ENCODE results near the gene PIGA. TPM values are rescaled to one million over a fixed set of nuclear protein-coding genes. Genes with fewer than 3 reads are reported as not detected.

The PIGA gene
- total RNA-seq, 1 experiment from 2014 or later: 13.9 TPM

DNA sequence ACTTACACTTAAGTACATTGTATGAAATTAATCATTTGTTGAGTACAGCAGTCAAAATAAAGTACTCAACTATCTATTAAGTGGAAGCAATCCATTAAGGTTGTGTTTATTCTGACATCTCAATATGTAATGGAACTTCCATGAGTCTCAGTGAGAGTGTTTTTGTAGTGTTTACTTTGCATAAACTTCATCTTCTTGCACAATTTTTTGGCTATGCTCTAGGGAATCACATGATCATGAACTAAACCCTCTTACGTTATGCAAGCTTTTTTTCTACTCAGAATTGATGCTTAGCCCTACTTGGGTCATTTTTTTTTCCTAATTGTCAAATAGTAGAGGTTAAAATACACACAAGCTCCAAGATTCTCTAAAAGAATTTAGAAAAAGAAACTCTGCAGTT lies 21.1 kb upstream of the PIGA start:
- Histone ChIP-seq H2BK12ac (ENCODE audit: insufficient read length, low read depth, low read length) (no peak overlapping the region), H3K56ac (ENCODE audit: insufficient read length, low read depth, low read length) (no peak overlapping the region), H3K27me3 (ENCODE audit: insufficient read depth, low read length) (no peaks in the 10 kb centered on the region), H3K4me2 (ENCODE audit: insufficient read depth, insufficient read length, low read length) (no peak overlapping the region), H3T11ph (ENCODE audit: low read length) (no peak overlapping the region), H2AK5ac (ENCODE audit: insufficient read length, low read length) (no peak overlapping the region), H3K27ac (ENCODE audit: insufficient read length, low read depth, low read length) (no peak overlapping the region), H2AFZ (ENCODE audit: low read length) (no peak overlapping the region), H2BK5ac (ENCODE audit: insufficient read length, low read length) (no peak overlapping the region), H2BK120ac (ENCODE audit: low read depth, low read length, poor library complexity, severe bottlenecking) (no peak overlapping the region), H3K9ac (ENCODE audit: extremely low read depth, insufficient read length, low read length) (no peak overlapping the region), H4K5ac (ENCODE audit: insufficient read length, low read depth, low read length) (no peak overlapping the region), H3K4me1 (ENCODE audit: insufficient read depth, low read length) (no peaks in the 10 kb centered on the region), H2BK20ac (ENCODE audit: low read depth, low read length, poor library complexity, severe bottlenecking) (no peak overlapping the region), H2BK15ac (ENCODE audit: low read depth, low read length) (no peak overlapping the region), H3K23me2 (ENCODE audit: insufficient read length, low read depth, low read length, poor library complexity, severe bottlenecking) (no peaks in the 10 kb centered on the region), H4K20me1 (ENCODE audit: control insufficient read depth, insufficient read depth, insufficient read length) (no peaks in the 10 kb centered on the region), H3K79me2 (ENCODE audit: insufficient read depth, low read length) (no peaks in the 10 kb centered on the region), H4K8ac (replicated peaks; ENCODE audit: insufficient read length, low read depth, low read length) (no peak overlapping the region), H3K9me3 (ENCODE audit: control insufficient read depth, low read depth, low read length) (no peaks in the 10 kb centered on the region), H3K14ac (ENCODE audit: insufficient read depth, low read length) (no peak overlapping the region), H3K4ac (ENCODE audit: low read depth, low read length) (no peak overlapping the region), H3K18ac (ENCODE audit: insufficient read length, low read depth, low read length) (no peak overlapping the region), H4K91ac (ENCODE audit: insufficient read length, low read depth, low read length) (no peak overlapping the region), H3K23ac (ENCODE audit: insufficient read length, low read depth, low read length) (no peak overlapping the region), H3K79me1 (ENCODE audit: insufficient read depth, low read depth, low read length, poor library complexity, severe bottlenecking) (no peaks in the 10 kb centered on the region)
- H3K36me3 Mint-ChIP-seq (ENCODE audit: insufficient read depth in 1 of 3, low read depth in 3 of 3): no peaks in the 10 kb centered on the region
- no peak for DNase-seq
- H3K27me3 Mint-ChIP-seq (ENCODE audit: low read depth): peaks cover 6% of the 10 kb centered on the region
- H3K27ac Mint-ChIP-seq: no peak overlapping the region
- no peaks in the 10 kb centered on the region for H3K4me1 Mint-ChIP-seq
- H3K9me3 Mint-ChIP-seq: peaks cover 0 to 4% of the 10 kb centered on the region in 2 experiments; a peak in 3 of 5 replicates
- H3K4me3 Mint-ChIP-seq: no peak overlapping the region
- TF ChIP-seq, protein P1, sequence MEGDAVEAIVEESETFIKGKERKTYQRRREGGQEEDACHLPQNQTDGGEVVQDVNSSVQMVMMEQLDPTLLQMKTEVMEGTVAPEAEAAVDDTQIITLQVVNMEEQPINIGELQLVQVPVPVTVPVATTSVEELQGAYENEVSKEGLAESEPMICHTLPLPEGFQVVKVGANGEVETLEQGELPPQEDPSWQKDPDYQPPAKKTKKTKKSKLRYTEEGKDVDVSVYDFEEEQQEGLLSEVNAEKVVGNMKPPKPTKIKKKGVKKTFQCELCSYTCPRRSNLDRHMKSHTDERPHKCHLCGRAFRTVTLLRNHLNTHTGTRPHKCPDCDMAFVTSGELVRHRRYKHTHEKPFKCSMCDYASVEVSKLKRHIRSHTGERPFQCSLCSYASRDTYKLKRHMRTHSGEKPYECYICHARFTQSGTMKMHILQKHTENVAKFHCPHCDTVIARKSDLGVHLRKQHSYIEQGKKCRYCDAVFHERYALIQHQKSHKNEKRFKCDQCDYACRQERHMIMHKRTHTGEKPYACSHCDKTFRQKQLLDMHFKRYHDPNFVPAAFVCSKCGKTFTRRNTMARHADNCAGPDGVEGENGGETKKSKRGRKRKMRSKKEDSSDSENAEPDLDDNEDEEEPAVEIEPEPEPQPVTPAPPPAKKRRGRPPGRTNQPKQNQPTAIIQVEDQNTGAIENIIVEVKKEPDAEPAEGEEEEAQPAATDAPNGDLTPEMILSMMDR (conservative IDR thresholded peaks at IDR 0.05): no peak
- no CpG with 5 or more reads among the region's 1 CpG for WGBS (ENCODE audit: extremely low coverage, insufficient read length, low lambda C conversion rate)
